CD4-positive, alpha-beta T cell treated with Interleukin-17A for 1 hour (primary cell): Measurements from ENCODE around the gene IL22RA1.

Experiments
- DNase-seq: peaks from one replicate; pipeline ENCODE4 v3.0.0-alpha.2; 2020

IL22RA1 gene

GRCh38 chr1:24134376-24134775 is 8.6 kb downstream of the IL22RA1 start:
- no peak for DNase-seq

- no peak for DNase-seq
Observed at GRCh38 chr1:24133819-24134218, 9.1 kb downstream of the IL22RA1 start.

GRCh38 chr1:24130385-24130784 is 12.6 kb downstream of the IL22RA1 start:
- DNase-seq, result no peak

- DNase-seq, result no peak
Observed at GRCh38 chr1:24127801-24128363, 15.1 kb downstream of the IL22RA1 start.

- no peak for DNase-seq
Observed at GRCh38 chr1:24127134-24127800, 15.7 kb downstream of the IL22RA1 start.

GRCh38 chr1:24126672-24127023 is 16.3 kb downstream of the IL22RA1 start:
- DNase-seq, result no peak

- no peak for DNase-seq
Observed at GRCh38 chr1:24126018-24126671, 16.8 kb downstream of the IL22RA1 start.

- no peak for DNase-seq
Observed at GRCh38 chr1:24125456-24125855, 17.5 kb downstream of the IL22RA1 start.

- DNase-seq, result no peak
Observed at GRCh38 chr1:24124980-24125379, 18.0 kb downstream of the IL22RA1 start.

- DNase-seq, result no peak
Observed at GRCh38 chr1:24123611-24124010, 19.3 kb downstream of the IL22RA1 start.

GRCh38 chr1:24122776-24123175 is 20.2 kb downstream of the IL22RA1 start:
- DNase-seq, result no peak

- DNase-seq, result no peak
Observed at GRCh38 chr1:24121406-24121805, 21.5 kb downstream of the IL22RA1 start.

- no peak for DNase-seq
Observed at GRCh38 chr1:24120965-24121364, 22.0 kb downstream of the IL22RA1 start.

- DNase-seq, result no peak
Observed at GRCh38 chr1:24119859-24120756, 22.8 kb downstream of the IL22RA1 start.

- DNase-seq, result no peak
Observed at GRCh38 chr1:24119489-24119858, 23.5 kb downstream of the IL22RA1 start.

- DNase-seq, result no peak
Observed at GRCh38 chr1:24118410-24119242, 24.3 kb downstream of the IL22RA1 start.

GRCh38 chr1:24117722-24118409 is 25.1 kb downstream of the IL22RA1 start:
- no peak for DNase-seq

GRCh38 chr1:24117132-24117531 is 25.8 kb downstream of the IL22RA1 start:
- DNase-seq, result no peak

GRCh38 chr1:24114753-24115152 is 28.2 kb downstream of the IL22RA1 start:
- DNase-seq, result no peak

GRCh38 chr1:24113641-24114033 is 29.3 kb downstream of the IL22RA1 start:
- no peak for DNase-seq

GRCh38 chr1:24111996-24112779 is 30.8 kb downstream of the IL22RA1 start, which contains the start of gene MYOM3:
TSS of gene MYOM3 (minus strand) at chr1:24112135. CDS start at chr1:24108636, 3,499 bp downstream.
- peak; percentile 41 for DNase-seq
